HEK293 (cell line): ENCODE results near the gene ERCC6.

ENCODE experiments used
- CTCF ChIA-PET: fragments of 350-600 bp; formaldehyde crosslinking; extraction: SDS; loops from one replicate; lab custom pipeline; 2021; ENCODE audit warnings: antibody characterized with exemption; lab: Yijun Ruan, JAX
- POLR2A ChIA-PET: fragments of 300-600 bp; formaldehyde crosslinking; extraction: SDS; loops from one replicate; lab custom pipeline; 2020; ENCODE audit warnings: antibody characterized with exemption, inconsistent platforms; lab: Yijun Ruan, JAX
- H3K27ac ChIP-seq: fragments of 200-500 bp; sonication (Bioruptor generic); 2 replicates; pipeline ENCODE4 v1.5.1; 2014; ENCODE audit warnings: low read depth, low read length, control low read depth, inconsistent platforms; ENCODE audit errors: extremely low read depth
- H3K36me3 ChIP-seq, 2 experiments: fragments of 200-500 bp in 1 of 2; sonication (Bioruptor generic) in 1 of 2; 1 replicate in 1 of 2; 2 replicates in 1 of 2; pipeline ENCODE4 v1.5.1; 2014 to 2017; ENCODE audit warnings: inconsistent platforms in 2 of 2, low read length in 2 of 2; ENCODE audit not compliant: control insufficient read depth in 2 of 2, insufficient read depth in 1 of 2
- H3K4me1 ChIP-seq: fragments of 200-500 bp; sonication (Bioruptor generic); 2 replicates; pipeline ENCODE4 v1.5.1; 2014; ENCODE audit warnings: mild to moderate bottlenecking, low read length, inconsistent platforms; ENCODE audit not compliant: control insufficient read depth, insufficient read depth
- H3K4me3 ChIP-seq: 2 replicates; pipeline ENCODE4 v1.5.1; 2011; ENCODE audit warnings: low read depth, mild to moderate bottlenecking, control low read depth, low read length, moderate library complexity
- H3K9me3 ChIP-seq: fragments of 200-500 bp; sonication (Bioruptor generic); 2 replicates; pipeline ENCODE4 v1.5.1; 2014; ENCODE audit warnings: low read depth, low read length, inconsistent platforms; ENCODE audit not compliant: control insufficient read depth, insufficient read depth
- BCL11A ChIP-seq: fragments of 450-650 bp; formaldehyde crosslinking; IDR thresholded peaks from 2 replicates; pipeline ENCODE4 v1.5.1; 2016; ENCODE audit warnings: low read depth, missing biosample characterization, missing genetic modification characterization
- GLI2 ChIP-seq: fragments of 450-650 bp; formaldehyde crosslinking; IDR thresholded peaks from 2 replicates; pipeline ENCODE4; 2017; ENCODE audit warnings: missing biosample characterization, missing genetic modification characterization, low read depth, borderline replicate concordance
- GLI4 ChIP-seq: fragments of 450-650 bp; formaldehyde crosslinking; IDR thresholded peaks from 2 replicates; pipeline ENCODE4 v1.5.1; 2016; ENCODE audit warnings: missing biosample characterization, missing genetic modification characterization
- KLF10 ChIP-seq: fragments of 450-650 bp; IDR thresholded peaks from 2 replicates; pipeline ENCODE4 v1.5.1; 2018; ENCODE audit warnings: missing biosample characterization, mild to moderate bottlenecking, missing genetic modification characterization
- KLF9 ChIP-seq: fragments of 450-650 bp; formaldehyde crosslinking; IDR thresholded peaks from 2 replicates; pipeline ENCODE4 v1.5.1; 2016; ENCODE audit warnings: missing biosample characterization, missing genetic modification characterization, low read depth
- ZBTB20 ChIP-seq: fragments of 450-650 bp; formaldehyde crosslinking; IDR thresholded peaks from 2 replicates; pipeline ENCODE4 v1.5.1; 2016; ENCODE audit warnings: missing biosample characterization, missing genetic modification characterization
- ZIC2 ChIP-seq: fragments of 450-650 bp; formaldehyde crosslinking; IDR thresholded peaks from 2 replicates; pipeline ENCODE4 v1.5.1; 2016; ENCODE audit warnings: missing biosample characterization, missing genetic modification characterization
- ZNF112 ChIP-seq: fragments of 450-650 bp; formaldehyde crosslinking; IDR thresholded peaks from 2 replicates; pipeline ENCODE4 v1.5.0; 2017; ENCODE audit warnings: missing biosample characterization, missing genetic modification characterization
- ZNF24 ChIP-seq: fragments of 450-650 bp; formaldehyde crosslinking; IDR thresholded peaks from 2 replicates; pipeline ENCODE4 v1.5.1; 2016; ENCODE audit warnings: missing biosample characterization, missing genetic modification characterization
- ZNF266 ChIP-seq: fragments of 450-650 bp; formaldehyde crosslinking; IDR thresholded peaks from 2 replicates; pipeline ENCODE4 v1.5.1; 2016; ENCODE audit warnings: missing biosample characterization, missing genetic modification characterization, low read depth
- ZNF341 ChIP-seq: fragments of 450-650 bp; formaldehyde crosslinking; IDR thresholded peaks from 2 replicates; pipeline ENCODE4; 2016; ENCODE audit warnings: low read depth, missing biosample characterization, missing genetic modification characterization
- ZNF48 ChIP-seq: fragments of 450-650 bp; formaldehyde crosslinking; IDR thresholded peaks from 2 replicates; pipeline ENCODE4 v1.5.1; 2016; ENCODE audit warnings: missing biosample characterization, missing genetic modification characterization
- TF ChIP-seq, protein P1 (sequence below): fragments of 450-650 bp; formaldehyde crosslinking; IDR thresholded peaks from 2 replicates; pipeline ENCODE4 v1.5.1; 2016; ENCODE audit warnings: missing biosample characterization, missing genetic modification characterization
- TF ChIP-seq, protein P2 (sequence below): fragments of 450-650 bp; formaldehyde crosslinking; IDR thresholded peaks from 2 replicates; pipeline ENCODE4 v1.5.1; 2016; ENCODE audit warnings: missing biosample characterization, missing genetic modification characterization
- TF ChIP-seq, protein P3 (sequence below): fragments of 450-650 bp; formaldehyde crosslinking; conservative IDR thresholded peaks from 2 replicates; pipeline ENCODE4 v1.5.1; 2016; ENCODE audit warnings: low read depth, missing biosample characterization, missing genetic modification characterization

ERCC6 gene

DNA sequence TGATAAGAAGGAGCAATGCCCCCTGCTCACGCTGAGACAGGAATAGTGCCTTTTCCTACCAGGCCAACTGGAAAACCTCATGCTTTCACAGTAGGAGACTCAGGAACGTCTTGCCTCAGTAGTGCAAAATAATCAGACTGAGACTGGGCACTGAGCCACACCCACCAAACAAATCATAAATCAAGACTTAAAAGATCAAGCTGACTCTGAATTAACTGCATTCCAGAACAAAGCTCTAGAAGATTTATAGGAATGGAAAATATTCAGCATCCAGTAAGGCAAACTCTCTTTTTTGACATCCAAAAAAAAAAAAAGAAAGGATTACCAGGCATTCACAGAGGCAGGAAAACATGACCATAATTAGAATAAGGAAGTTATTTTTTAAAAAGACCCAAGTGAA is 40.7 kb upstream of the ERCC6 start (continued):
- TF ChIP-seq, protein P1, sequence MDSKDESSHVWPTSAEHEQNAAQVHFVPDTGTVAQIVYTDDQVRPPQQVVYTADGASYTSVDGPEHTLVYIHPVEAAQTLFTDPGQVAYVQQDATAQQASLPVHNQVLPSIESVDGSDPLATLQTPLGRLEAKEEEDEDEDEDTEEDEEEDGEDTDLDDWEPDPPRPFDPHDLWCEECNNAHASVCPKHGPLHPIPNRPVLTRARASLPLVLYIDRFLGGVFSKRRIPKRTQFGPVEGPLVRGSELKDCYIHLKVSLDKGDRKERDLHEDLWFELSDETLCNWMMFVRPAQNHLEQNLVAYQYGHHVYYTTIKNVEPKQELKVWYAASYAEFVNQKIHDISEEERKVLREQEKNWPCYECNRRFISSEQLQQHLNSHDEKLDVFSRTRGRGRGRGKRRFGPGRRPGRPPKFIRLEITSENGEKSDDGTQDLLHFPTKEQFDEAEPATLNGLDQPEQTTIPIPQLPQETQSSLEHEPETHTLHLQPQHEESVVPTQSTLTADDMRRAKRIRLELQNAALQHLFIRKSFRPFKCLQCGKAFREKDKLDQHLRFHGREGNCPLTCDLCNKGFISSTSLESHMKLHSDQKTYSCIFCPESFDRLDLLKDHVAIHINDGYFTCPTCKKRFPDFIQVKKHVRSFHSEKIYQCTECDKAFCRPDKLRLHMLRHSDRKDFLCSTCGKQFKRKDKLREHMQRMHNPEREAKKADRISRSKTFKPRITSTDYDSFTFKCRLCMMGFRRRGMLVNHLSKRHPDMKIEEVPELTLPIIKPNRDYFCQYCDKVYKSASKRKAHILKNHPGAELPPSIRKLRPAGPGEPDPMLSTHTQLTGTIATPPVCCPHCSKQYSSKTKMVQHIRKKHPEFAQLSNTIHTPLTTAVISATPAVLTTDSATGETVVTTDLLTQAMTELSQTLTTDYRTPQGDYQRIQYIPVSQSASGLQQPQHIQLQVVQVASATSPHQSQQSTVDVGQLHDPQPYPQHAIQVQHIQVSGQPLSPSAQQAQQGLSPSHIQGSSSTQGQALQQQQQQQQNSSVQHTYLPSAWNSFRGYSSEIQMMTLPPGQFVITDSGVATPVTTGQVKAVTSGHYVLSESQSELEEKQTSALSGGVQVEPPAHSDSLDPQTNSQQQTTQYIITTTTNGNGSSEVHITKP (tag by site-specific recombination) = no peak
- no peak for TF ChIP-seq ZNF24 (tag by site-specific recombination)
- TF ChIP-seq, protein P2, sequence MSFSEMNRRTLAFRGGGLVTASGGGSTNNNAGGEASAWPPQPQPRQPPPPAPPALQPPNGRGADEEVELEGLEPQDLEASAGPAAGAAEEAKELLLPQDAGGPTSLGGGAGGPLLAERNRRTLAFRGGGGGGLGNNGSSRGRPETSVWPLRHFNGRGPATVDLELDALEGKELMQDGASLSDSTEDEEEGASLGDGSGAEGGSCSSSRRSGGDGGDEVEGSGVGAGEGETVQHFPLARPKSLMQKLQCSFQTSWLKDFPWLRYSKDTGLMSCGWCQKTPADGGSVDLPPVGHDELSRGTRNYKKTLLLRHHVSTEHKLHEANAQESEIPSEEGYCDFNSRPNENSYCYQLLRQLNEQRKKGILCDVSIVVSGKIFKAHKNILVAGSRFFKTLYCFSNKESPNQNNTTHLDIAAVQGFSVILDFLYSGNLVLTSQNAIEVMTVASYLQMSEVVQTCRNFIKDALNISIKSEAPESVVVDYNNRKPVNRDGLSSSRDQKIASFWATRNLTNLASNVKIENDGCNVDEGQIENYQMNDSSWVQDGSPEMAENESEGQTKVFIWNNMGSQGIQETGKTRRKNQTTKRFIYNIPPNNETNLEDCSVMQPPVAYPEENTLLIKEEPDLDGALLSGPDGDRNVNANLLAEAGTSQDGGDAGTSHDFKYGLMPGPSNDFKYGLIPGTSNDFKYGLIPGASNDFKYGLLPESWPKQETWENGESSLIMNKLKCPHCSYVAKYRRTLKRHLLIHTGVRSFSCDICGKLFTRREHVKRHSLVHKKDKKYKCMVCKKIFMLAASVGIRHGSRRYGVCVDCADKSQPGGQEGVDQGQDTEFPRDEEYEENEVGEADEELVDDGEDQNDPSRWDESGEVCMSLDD (tag by site-specific recombination) = no peak

DNA sequence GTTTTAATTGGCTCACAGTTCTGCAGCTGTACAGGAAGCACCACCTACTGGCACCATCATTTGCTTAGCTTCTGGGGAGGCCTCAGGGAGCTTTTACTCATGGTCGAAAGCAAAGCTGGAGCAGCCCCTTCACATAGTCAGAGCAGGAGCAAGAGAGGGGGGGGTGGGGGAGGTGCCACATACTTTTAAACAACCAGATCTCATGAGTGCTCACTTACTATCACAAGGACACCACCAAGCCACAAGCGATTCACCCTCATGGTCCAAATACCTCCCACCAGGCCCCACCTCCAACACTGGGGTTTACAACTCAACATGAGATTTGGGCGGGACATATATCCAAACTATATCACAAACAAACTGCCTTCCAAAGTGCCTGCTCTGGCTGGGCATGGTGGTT is 39.5 kb upstream of the ERCC6 start:
- H3K36me3 ChIP-seq = no peaks in the 10 kb centered on the region
- POLR2A ChIA-PET = no interaction called here
- H3K4me3 ChIP-seq = no peak overlapping the region
- no peaks in the 10 kb centered on the region for H3K4me1 ChIP-seq
- H3K9me3 ChIP-seq = no peaks in the 10 kb centered on the region
- CTCF ChIA-PET = no interaction called here
- TF ChIP-seq GLI4 (tag by site-specific recombination) = no peak
- TF ChIP-seq ZNF341 = no peak
- no peak for TF ChIP-seq KLF10 (tag by site-specific recombination)
- TF ChIP-seq KLF9 (tag by site-specific recombination) = no peak
- TF ChIP-seq ZBTB20 = no peak
- TF ChIP-seq, protein P3, sequence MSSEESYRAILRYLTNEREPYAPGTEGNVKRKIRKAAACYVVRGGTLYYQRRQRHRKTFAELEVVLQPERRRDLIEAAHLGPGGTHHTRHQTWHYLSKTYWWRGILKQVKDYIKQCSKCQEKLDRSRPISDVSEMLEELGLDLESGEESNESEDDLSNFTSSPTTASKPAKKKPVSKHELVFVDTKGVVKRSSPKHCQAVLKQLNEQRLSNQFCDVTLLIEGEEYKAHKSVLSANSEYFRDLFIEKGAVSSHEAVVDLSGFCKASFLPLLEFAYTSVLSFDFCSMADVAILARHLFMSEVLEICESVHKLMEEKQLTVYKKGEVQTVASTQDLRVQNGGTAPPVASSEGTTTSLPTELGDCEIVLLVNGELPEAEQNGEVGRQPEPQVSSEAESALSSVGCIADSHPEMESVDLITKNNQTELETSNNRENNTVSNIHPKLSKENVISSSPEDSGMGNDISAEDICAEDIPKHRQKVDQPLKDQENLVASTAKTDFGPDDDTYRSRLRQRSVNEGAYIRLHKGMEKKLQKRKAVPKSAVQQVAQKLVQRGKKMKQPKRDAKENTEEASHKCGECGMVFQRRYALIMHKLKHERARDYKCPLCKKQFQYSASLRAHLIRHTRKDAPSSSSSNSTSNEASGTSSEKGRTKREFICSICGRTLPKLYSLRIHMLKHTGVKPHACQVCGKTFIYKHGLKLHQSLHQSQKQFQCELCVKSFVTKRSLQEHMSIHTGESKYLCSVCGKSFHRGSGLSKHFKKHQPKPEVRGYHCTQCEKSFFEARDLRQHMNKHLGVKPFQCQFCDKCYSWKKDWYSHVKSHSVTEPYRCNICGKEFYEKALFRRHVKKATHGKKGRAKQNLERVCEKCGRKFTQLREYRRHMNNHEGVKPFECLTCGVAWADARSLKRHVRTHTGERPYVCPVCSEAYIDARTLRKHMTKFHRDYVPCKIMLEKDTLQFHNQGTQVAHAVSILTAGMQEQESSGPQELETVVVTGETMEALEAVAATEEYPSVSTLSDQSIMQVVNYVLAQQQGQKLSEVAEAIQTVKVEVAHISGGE (tag by site-specific recombination) = no peak
- no peak for TF ChIP-seq ZNF48 (tag by site-specific recombination)
- no peak for TF ChIP-seq ZNF266
- no peak for TF ChIP-seq GLI2 (tag by site-specific recombination)
- no peak for TF ChIP-seq ZNF112
- TF ChIP-seq ZIC2 = no peak
- no peak for TF ChIP-seq BCL11A (tag by site-specific recombination)
- H3K27ac ChIP-seq = no peak overlapping the region
